Activated CD8-positive, alpha-beta memory T cell treated with anti-CD3 and anti-CD28 coated beads, Interleukin-2, amount 50 U/mL, for 1 hour (primary cell): ENCODE measurements around the gene ATAD3B.
"Not testable (repeated sequence)": the region's sequence is repeated elsewhere in the genome, so short reads cannot be mapped to it uniquely, and the experiment has no call there.

ENCODE experiments used
- DNase-seq: peaks from one replicate; pipeline ENCODE4 v3.0.0-alpha.2; 2020; ENCODE audit errors: extremely low read depth

ATAD3B gene

DNA sequence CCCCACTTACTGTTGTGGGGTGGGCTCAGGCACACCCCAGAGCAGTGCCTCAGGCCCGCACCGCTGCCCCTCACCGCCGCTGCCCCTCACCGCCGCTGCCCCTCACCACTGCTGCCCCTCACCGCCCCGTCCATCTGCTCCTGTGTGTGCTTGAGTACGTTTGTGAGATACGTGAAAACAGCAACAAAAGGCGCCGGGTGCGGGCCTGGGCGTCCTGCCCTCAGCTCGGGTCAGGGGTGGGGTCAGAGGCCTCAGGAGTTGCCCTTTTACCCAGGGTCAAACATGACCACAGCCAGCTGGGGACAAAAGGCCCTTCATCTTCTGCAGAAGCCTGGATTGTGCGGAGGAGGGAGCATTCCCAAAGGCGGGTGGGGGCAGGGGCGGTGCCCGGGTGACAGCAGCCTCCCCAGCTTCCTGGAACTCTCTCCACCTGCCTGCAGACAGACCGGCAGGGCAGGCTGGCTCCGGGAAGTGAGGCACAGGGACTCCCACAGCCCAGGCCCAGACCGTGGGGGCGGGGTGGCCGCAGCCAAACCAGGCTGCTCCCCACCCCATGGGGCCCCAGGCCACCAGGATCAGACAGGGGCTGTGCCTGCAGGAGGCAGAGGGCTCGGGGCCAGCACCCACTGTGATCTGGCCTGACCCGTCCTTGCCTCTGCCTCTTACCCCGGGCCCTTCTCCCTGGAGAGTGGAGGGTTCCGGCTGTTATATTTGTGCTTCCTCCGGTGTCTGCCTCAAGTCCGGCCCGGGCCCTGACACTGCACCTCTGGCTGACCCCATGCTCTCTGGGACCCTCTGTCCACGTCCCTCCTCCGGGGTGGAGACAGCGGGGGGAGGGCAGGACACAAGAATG lies 38.4 kb upstream of the ATAD3B start:
- DNase-seq: no peak

DNA sequence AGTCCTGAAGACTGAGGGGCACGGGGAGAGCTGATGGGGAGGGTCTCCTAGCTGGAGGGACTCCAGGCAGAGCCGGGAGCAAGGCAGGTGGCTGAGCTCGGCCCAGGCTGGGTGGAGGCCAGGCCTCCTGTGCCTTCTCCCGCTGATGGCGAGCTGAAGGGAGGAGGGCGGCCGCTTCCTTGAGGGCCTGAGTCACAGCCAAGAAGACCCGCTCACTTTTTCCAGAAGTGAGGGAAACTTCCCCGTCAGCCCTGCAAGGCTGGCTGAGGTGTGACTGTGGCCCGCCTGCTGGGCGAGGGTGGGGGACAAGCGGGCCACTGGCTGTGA lies 37.8 kb upstream of the ATAD3B start:
- no peak for DNase-seq

DNA sequence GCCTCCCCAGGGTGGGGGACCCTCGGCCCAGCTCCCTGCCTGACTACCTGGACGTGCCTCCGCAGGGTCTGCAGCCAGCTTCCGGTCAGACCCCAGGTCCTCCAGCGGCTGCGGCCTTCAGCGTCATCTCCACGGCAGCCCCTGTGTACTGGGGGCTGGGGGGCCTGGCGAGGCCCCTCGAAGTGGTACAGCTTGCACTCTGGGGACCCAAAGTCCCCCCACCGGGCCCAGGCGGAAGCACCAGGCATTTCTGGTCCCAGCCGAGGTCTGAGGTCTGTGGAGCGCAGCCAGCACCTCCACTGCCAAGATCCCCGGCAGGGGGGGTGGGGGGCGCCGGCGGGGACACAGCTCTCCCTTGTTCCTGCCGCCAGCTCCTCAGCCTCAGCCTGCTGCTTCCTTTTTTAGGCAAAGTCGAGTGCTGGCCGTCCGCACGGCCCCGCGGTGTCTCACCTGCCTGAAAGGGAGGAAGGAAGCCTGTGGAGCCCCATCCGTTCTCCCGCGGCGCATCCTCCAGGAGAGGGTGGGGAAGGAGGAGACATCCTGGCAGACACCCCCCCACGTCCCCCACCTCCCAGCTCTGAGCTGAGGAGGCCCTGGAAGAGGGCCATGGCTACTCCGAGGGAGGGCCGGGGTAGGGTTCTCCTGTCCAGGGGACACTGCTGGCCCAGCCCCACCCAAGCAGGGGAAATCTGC lies 37.3 kb upstream of the ATAD3B start:
- DNase-seq: no peak

DNA sequence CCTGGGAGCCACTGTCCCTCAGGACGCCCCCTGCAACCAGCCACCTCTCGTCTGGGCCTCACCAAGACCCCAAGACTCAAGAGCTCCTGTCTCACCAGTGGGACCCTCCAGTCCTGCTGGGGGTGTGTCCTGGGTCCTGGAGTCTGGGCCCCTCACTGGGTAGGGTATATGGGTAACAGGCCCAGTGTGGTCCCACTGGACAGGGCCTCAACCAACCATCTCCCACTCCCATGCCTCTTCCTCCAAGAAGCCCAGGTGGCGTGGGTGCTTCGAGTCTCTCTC lies 36.8 kb upstream of the ATAD3B start:
- no peak for DNase-seq

DNA sequence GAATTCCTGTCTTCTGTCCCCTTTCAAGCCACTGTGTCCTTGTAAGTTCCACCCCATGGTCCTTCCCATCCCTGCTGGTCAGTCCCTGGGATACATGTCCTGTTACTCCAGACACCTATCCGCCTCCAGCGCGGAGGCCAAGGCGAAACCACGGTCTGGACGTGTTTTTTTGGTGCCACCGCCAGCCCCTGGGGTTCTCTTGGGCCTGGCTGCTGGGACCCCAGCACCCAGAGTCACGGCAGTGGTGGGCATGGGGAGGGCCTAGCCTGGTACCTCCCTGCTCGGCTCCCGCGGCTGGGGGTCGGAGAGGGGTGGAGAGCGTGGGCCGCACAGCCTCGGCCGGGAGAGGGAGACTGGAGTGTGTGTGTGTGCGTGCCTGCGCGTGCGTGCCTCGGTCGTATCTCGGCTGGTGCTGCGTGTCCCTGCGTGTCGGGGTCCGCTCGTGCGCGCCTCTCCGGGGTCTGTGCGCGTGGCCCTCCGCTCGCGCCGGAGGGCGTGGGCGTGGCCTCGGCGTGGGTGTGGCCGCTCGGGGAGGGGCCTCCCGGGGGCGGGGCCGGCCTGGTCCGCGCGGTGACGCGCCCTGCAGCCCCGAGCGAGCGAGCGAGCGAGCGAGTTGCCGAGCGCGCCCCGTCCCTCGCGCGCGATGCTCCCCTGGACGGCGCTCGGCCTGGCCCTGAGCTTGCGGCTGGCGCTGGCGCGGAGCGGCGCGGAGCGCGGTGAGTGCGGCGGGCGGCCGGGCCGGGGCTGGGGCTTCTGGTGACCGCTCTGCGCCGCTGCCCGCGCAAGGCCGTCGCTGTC lies 36.3 kb upstream of the ATAD3B start, which contains the start of gene VWA1:
Gene VWA1 (plus strand): TSS at position 585 of the 798 bp plus-strand sequence. CDS start 59 bp downstream, at position 644.
- no peak for DNase-seq

DNA sequence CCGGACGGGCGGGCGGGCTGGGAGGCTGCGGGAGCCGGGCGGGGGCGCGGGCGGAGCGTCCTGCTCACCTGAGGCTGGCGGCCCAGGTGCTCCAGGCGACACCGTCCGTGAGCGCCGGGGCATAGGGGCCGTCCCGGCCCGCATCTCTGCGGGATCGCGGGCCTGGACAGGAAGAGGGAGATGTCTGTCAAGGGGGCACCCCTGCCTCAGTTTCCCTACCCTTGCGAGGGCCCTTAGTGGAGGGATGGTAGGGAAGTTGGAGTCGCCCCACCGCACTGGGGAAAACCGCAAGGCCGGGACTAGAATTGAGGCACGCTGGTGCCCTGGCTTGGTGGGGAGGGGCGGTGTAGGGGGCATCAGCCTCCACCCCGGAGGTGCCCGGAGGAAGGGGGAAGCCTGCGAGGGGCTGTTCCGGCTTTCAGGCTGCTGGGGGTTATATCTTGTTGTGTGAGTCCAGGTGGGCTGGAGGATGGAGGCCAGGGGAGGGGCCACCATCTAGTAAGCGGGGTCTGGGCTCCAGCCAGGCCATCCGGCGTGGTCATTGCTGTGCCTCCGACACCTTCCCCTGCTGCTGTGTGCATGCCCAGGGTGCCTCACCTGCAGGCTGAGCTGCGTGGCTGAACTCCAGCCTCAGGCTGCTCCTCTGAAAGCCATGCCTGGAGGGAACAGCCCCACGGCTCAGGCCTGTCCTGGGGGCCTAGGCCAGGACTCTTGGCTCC lies 35.5 kb upstream of the ATAD3B start:
- no peak for DNase-seq

DNA sequence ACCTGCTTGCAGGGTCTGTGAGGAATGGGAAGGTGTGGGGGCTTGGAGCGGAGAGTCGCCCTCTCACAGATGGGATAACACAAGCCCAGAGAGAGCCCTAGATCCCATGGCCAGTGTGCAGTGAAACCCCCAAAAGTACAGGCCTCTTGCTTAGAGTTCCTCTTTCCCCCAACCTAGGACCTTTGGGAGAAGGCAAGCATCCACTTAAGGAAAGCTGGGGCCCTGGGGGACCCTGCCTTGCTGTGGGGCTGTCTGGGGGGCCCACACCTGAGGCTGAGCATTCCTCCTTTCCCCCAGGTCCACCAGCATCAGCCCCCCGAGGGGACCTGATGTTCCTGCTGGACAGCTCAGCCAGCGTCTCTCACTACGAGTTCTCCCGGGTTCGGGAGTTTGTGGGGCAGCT lies 34.9 kb upstream of the ATAD3B start:
- DNase-seq: no peak

DNA sequence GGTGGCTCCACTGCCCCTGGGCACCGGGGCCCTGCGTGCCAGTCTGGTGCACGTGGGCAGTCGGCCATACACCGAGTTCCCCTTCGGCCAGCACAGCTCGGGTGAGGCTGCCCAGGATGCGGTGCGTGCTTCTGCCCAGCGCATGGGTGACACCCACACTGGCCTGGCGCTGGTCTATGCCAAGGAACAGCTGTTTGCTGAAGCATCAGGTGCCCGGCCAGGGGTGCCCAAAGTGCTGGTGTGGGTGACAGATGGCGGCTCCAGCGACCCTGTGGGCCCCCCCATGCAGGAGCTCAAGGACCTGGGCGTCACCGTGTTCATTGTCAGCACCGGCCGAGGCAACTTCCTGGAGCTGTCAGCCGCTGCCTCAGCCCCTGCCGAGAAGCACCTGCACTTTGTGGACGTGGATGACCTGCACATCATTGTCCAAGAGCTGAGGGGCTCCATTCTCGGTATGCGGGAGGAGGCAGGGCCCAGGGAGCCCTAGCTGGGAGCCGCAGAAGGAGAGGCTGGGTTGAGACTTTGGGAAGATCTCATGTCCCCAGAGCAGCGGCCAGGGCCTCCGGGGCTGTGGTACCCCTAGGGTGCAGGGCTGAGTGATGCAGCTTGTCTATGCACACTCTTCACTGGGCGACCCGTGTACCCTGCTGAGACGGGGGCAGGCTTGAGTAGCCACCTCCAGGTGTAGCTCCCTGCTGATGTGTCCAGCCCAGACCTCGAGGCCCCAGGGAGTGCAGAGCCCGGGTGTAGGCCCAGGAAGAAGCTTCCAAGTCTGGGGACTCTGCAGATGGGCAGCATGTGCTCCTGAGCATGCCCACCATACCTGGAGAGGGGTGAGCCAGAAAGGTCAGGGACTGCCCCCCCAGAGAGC lies 34.3 kb upstream of the ATAD3B start:
- DNase-seq: no peak

DNA sequence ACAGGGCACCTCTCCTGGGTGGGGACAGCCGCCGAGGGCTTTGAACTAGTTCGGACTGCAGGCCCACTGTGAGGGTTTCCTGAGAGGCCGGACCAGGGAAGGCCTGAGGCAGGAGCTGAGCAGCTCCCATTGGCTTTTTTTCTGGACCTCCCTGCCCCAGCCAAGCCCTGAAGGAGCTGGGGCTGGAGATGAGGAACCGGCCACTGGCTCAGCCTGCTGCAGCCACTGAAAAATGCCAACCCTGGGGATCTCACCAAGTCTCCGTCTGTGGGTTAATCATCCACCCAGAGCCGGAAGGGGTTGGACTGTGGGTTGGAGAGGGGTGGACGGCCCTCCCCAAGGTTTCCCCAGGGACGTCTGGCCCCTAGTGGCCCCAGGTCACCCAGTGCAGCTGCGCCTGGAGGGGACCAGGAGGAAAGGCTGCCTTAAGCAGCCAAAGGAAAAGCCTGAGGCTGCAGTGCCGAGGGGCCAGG lies 33.6 kb upstream of the ATAD3B start:
- DNase-seq: no peak

DNA sequence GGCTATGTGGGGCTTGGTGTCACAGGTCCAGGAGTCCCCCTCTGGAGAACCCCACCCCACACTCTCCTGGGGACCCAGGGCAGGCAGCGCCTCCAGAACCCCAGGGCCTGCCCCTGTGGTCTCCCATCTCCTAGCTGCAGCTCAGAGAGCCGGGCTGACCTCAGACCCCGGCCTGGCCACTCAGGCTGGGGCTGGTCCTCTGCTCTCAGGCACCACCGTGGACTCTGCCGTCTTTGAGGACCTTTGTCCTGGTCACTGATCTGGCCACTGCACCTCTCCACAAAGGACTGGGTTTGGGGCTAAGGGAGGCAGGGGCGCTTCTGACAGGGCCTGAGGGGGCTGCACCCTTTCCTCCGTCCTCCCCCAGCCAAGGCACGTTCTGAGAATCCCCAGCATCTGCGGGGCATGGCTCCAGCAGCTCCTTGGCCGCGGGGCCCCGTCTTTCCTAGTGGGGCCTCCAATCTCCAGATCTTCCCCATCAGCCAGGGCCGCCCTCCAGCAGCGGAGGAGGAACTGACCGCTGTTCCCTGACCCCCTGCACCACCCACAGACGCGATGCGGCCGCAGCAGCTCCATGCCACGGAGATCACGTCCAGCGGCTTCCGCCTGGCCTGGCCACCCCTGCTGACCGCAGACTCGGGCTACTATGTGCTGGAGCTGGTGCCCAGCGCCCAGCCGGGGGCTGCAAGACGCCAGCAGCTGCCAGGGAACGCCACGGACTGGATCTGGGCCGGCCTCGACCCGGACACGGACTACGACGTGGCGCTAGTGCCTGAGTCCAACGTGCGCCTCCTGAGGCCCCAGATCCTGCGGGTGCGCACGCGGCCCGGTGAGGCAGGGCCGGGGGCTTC lies 32.8 kb upstream of the ATAD3B start:
- no peak for DNase-seq

DNA sequence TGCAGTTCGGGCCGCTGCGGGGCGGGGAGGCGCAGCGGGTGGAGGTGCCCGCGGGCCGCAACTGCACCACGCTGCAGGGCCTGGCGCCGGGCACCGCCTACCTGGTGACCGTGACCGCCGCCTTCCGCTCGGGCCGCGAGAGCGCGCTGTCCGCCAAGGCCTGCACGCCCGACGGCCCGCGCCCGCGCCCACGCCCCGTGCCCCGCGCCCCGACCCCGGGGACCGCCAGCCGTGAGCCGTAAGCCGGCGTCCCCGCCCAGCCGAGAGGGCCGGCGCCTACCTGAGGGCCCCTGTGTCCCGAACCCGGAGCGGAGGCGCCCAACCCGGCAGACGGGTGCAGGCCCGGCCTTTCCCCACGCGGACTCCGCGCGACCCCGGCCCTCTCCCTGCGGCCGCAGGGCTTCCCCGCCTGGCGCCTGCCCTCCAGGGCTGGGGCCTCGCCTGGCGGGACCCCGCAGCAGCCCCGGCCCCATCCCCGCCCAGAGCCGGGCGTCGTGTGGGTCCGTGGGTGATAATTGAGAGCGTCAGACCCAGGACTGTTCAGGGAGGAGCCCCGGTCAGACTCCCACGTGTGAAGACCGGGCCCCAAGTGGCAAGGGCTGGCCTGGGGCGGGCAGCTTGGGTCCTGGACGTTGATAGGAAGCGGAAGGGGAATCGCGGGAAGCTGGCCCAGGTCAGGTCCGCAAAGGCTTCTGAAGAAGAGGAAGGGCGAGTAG lies 31.9 kb upstream of the ATAD3B start:
- no peak for DNase-seq

DNA sequence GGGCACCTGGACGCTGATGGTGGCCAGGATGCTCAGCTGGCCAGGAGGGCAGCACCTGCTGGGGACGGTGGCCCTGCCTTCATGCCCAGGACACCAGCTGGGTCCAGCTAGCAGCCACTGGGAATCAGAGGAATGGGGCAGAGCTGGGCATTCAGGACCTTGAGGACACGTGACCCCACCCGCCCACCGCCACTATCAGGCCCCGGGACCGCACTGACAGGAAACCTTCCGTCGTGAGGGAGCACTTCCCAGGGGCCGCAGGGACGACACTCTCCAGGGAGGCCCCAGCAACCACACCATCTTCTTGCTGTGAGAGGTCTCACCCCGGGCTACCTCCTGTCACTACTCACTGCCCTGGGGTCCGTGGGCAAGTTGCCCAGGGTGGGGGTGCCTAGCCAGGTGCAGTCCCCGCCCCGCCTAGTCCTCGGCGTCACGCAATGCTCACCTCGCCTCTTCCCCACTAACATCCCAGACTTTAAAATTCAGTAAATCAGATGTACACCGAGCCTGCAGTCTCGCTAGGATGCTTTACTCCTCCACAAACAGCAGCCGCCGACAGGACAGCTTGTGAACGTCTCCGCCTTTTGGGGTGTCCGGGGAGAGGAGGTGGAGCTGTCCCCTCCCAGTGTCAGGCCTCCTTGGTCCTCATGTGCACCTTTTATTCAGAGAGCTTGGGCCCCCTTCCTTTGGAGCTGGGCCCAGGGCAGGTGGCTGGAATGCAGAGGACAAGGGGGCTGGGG lies 31.1 kb upstream of the ATAD3B start:
- no peak for DNase-seq

DNA sequence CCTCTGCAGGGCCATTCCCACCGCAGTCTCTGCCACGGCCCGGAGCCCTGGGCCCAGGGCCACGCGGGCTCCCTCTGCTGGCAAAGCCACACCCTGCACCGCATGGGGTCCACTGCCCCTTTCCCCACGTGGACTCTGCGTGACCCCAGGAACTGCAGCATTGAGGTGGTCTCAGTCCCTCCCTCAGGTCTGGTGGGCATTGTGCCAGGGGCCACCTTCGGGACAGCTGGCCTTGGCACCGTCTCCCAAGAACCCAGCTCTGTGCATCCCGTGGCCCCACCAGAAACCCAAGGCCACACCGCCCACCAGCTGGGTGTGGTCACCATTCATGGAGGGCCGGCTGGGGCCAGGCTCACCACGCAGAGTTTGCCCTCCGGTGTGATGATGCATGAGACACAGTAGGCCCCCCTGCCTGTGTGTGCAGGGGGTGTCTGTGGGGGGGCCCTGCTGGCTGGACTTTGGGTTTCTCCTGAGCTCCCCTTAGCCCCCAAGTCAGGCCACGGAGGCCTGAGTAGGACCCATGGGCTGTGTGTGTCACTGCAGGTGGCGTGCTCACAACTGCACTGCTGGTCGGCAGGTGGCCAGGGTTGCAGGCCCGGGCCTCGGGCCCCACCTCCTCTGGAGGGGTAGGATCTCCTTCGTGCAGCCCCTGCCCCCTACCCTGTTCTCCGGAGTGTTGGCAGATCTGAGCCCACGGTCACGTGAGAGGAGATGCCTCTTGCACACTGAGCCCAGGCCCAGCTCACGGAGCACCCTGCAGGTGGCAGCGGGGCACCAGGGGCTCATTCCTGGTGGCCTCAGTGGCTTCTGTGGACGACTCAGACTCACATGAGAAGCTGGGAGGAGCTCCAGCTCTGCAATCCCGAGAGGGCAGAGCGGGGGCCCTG lies 30.3 kb upstream of the ATAD3B start:
- no peak for DNase-seq

DNA sequence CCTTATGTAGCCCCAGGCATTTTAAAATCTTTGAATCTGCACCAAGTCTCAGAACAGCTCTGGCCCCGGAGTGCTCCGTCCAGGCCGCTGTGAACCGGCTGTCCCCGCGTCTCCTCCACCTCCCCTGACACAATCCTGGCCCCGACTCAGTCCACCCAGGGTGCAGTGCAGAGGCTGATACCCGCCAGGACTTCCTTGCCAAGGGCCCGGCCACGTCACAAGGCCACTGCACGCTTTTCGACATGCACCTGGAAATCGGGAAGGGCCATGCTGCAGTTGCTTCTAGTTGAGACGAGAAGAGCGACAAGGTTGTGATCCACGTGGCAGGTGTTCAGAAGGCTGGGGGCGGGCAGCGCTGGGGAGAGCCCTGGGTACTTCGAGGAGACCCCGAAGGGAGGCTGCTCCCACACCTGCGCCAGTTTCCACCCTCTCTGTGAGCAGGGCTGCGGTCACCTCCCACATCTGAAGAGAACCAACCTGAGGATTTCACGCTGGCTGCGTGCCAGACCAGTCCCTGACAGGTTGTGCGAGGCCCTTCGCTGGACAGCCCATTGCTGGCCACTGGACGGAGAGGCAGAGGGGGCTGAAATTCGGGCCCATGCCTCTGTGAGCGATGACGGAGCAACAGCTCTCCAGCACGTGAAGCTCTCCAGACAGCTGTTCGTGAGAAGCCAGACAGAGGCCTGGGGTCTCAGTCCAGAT lies 29.3 kb upstream of the ATAD3B start:
- DNase-seq: no peak

DNA sequence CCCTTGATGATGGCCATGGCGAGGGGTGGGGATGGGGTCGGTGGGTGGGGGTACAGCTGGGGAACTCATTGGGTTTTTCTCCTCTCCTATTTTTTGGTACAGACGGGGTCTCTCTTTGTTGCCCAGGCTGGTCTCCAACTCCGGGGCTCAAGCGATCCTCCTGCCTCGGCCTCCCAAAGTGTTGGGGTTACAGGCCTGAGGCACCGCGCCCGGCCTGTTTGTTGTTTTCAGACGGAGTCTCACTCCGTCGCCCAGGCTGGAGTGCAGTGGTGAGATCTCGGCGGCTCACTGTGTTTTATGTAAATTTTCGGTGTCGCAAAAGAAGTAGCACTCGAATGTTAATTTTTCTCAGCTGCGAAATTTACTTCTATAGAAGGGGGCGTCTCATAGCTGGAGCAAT lies 24.9 kb upstream of the ATAD3B start:
- DNase-seq: not testable (repeated sequence)

DNA sequence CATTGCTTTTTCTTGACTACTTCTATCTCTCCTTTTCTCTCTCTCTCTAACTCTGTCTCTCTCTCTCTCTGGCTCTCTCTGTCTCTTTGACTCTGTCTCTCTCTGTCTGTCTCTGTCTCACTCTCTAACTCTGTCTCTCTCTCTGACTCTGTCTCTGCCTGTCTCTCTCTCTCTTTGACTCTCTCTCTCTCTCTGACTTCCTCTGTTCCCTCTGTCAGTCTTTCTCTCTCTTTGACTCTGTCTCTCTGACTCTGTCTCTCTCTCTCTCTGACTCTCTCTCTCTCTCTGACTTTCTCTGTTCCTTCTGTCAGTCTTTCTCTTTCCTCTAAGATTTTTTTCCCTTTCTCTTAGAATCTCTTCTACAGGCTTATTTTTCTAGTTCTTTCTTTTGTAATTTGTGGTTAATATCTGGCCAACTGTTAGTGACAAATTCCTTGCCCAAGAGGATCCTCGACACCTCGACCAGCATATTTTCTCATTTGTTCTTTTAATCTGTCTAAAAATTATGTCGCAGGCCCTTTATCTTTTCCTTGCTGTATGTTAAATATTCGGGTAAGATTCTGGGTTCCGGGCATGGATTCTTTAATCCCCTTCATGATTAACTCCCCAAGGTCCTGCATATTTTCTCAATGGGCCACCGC lies 22.3 kb upstream of the ATAD3B start, which contains the start of gene ATAD3C:
Gene ATAD3C (plus strand): TSS at position 591 of the 641 bp plus-strand sequence. CDS start 995 bp downstream, outside the sequence.
- DNase-seq: no peak
